Retina (tissue), 1 donor: ENCODE results near the gene ACTL7A.

ENCODE experiments used
- DNase-seq: peaks from one replicate; pipeline ENCODE4 v3.0.0-alpha.2; 2016

ACTL7A gene

GRCh38 chr9:108850293-108850897, 11.7 kb upstream of the ACTL7A start:
- no peak for DNase-seq

GRCh38 chr9:108851138-108851537, 10.9 kb upstream of the ACTL7A start:
- DNase-seq, result no peak

DNA sequence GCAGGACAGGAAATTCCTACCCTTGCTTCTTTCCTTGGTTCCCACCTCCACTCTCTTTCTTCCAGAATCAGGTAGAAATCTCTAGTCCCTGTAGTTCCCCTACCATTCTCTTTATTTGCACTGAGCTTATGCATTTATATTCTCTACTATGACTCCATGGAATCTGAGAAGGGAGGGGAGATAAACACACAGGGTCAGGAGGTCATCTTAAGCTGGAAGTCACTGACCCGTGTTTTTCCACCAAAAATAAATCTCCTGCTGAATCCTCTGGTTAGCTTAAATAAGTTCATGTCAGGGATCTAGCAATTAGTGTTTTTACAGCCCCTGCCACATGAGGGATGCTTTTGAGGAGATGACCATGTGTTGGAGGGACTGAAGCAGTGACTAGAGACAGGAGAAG, 10.0 kb upstream of the ACTL7A start:
- no peak for DNase-seq

- no peak for DNase-seq
Observed at GRCh38 chr9:108854094-108854493, 8.0 kb upstream of the ACTL7A start.

- DNase-seq, result no peak
Observed at GRCh38 chr9:108854641-108855528, 7.2 kb upstream of the ACTL7A start.

DNA sequence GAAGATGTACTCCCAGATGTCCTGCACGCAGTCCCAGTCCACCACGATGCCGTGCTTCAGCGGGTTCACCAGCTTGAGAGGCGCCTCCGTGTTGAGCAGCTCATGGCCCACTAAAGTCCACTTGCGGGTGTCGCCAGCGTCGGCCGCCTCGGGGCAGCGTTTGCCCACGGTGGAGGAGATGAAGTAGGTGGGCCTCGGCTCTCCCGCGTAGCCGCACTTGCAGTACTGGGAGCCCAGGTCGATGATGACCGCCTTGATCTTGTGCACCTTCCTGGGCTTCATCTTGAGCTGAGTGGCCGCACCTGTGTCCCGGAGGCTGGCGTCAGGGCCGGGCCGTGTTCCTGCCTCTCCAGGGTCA, 6.6 kb upstream of the ACTL7A start:
- DNase-seq, result no peak

DNA sequence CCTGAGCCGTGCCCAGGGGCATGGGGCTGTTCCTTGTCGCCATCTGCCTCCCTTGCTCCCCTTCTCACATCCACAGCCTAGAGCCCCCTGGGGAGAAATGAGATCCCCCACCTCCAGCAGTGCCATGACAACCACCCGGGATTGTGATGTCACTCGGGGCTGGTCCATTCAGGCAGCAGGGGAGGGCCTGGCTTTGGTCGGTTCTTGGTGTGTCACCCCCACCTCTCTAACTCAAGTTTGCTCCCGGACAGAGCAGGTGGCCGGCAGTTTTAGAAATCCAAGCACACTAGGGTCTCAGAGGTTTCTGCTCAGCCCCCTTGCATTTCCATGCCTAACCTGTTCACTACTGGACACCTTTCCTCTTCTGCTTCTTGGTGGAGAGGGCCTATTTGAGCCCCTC, 6.2 kb upstream of the ACTL7A start, which contains the start of gene ACTL7B:
TSS of gene ACTL7B (minus strand) at position 99 of the 400 bp plus-strand sequence. CDS start at position 43, 56 bp downstream.
- DNase-seq, result no peak

DNA sequence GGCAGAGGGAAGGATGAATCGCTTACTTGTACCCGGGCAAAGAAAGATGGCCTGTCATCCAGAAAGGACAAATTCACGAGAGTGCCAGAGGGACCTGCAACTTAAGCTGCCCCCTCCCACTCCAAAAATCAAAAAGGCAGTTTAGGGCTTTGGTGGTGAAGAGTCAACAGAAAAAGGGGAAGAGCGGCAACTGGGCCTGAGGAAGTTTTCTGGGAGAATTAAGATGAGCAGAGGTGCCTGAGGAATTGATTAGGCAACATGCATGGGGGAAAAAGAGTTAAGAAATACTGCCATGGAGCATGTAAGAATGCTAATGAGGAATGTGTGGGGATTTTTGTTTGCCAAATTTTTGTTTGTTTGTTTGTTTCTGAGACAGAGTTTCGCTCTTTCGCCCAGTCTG, 4.5 kb upstream of the ACTL7A start:
- no peak for DNase-seq

GRCh38 chr9:108859459-108860114, 2.5 kb upstream of the ACTL7A start:
- no peak for DNase-seq

- DNase-seq, result no peak
Observed at GRCh38 chr9:108860354-108860753, 1.7 kb upstream of the ACTL7A start.

DNA sequence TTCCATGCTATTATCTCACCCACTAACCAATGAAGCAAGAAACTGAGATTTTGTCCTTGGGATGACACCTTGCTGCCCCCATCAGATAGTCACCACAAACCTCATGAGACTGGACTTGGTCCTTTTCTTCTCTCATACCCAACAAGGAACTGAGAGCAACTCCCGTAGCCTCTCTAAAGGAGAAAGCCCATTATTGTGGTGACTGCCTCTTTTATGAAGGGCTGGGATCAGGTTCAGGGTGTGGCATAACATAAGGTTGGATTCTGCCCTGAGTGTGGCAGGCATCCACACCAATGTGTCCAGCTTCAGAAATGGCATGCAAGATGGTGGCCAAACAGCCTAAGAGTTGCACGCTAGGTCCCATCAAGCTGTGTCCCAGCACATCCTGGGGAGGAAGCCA, 1.3 kb upstream of the ACTL7A start:
- DNase-seq, result no peak

DNA sequence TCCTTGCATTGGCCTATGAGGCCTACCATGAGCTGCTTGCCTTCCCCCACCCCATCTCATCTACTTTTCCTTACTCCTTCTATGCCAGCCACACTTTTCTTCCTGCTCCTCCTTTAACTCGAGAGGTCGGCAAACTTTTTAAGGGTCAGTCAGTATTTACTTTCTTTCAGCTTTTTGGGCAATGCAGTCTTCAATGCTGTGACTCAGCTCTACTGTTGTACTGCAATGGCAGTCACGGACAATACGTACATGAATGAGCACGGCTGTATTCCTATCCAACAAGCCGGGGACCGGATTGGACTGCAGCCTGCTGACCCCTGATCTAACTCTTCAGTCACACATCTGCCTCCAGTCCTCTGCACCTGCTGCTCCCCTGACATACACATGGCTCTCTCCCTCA, 602 bp upstream of the ACTL7A start:
- no peak for DNase-seq

GRCh38 chr9:108863891-108864290, 1.8 kb downstream of the ACTL7A start:
- DNase-seq, result no peak

- DNase-seq, result no peak
Observed at GRCh38 chr9:108864446-108864845, 2.4 kb downstream of the ACTL7A start.

- no peak for DNase-seq
Observed at GRCh38 chr9:108865037-108865436, 3.0 kb downstream of the ACTL7A start.

- no peak for DNase-seq
Observed at GRCh38 chr9:108866001-108866420, 3.9 kb downstream of the ACTL7A start.

- no peak for DNase-seq
Observed at GRCh38 chr9:108867116-108867515, 5.0 kb downstream of the ACTL7A start.

DNA sequence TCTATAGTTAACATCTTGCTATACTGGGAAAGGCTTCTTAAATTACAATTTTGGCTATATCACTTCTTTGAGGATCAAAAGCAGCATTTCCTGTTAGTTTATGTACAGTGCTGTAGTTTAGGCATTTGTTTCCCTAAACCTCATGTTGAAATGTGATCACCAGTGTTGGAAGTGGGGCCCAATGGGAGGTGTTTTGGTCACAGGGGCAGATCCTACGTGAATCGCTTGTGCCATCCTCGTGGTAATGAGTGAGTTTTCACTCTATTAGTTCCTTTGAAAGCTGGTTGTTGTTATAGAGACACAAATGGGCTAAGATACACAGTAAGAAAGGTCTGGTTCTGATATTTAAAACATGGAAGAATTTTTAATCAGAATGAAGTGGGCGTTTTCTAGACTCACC, 5.8 kb downstream of the ACTL7A start:
- no peak for DNase-seq

GRCh38 chr9:108869092-108869725, 7.1 kb downstream of the ACTL7A start:
- DNase-seq, result no peak

DNA sequence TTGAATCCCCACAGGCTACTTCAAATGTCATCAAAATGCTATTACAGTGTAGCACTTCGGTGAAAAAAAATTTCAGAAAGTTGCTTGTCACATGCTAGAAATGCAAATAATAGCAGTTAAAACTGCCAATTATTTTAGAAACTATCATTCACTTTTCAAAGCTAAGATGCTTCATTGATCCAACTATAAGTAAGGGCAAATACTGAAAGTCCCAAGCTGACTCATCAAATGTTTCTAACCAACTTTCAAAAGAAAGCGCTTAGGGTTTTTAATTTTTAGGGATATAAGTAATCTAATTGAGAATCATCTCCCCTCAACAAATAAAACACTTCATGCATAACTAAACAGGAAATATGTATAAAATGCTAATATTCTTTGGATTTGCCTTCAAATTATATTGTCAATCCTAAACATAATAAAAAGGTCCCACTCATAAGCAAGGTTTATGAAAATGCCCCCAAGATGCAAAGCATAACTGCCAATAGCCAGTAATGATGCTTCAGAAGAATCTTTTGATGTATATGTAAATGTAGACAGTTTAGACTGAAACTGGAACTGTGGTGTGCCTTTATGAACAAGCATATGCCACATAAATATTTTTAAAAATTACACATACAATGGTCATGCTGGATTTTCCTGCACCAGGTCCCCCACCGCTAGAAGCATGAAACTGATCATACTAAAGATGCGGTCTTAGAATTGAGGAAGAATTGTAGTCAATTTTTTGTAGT, 12.2 kb downstream of the ACTL7A start:
- no peak for DNase-seq

- no peak for DNase-seq
Observed at GRCh38 chr9:108876425-108876824, 14.4 kb downstream of the ACTL7A start.

GRCh38 chr9:108877524-108877923, 15.5 kb downstream of the ACTL7A start:
- DNase-seq, result no peak
